GM21367 (cell line): ENCODE results near the gene ENGASE.
"Not testable (repeated sequence)": the region's sequence is repeated elsewhere in the genome, so short reads cannot be mapped to it uniquely, and the experiment has no call there.

Experiments used
- ATAC-seq: cut with Tn5 transposase; IDR thresholded peaks from one replicate; pipeline ENCODE4 v1.9.1; 2021; ENCODE audit not compliant: unreplicated experiment

The ENGASE gene

DNA sequence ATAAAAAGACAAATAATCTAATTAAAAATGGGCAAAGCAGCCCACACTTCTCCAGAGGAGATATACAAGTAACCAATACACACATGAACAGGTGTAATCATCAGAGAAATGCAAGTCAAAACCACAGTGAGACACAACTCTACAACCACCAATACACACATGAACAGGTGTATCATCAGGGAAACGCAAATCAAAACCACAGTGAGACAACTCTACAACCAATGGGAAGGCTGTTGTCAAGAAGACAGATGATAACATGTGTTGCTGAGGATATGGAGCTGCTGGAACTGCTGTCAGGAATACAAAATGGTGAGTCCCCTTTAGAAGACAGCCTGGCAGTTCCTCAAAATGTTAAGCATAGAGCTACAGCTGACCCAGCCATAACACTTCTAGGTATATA, 22.5 kb upstream of the ENGASE start:
- ATAC-seq: no peak

- no peak for ATAC-seq
These were observed 21.2 kb upstream of the ENGASE start for GRCh38 chr17:79053251-79053925.

- ATAC-seq: no peak
These were observed 20.2 kb upstream of the ENGASE start for GRCh38 chr17:79054200-79054960.

- no peak for ATAC-seq
These were observed 19.4 kb upstream of the ENGASE start for GRCh38 chr17:79055197-79055596.

DNA sequence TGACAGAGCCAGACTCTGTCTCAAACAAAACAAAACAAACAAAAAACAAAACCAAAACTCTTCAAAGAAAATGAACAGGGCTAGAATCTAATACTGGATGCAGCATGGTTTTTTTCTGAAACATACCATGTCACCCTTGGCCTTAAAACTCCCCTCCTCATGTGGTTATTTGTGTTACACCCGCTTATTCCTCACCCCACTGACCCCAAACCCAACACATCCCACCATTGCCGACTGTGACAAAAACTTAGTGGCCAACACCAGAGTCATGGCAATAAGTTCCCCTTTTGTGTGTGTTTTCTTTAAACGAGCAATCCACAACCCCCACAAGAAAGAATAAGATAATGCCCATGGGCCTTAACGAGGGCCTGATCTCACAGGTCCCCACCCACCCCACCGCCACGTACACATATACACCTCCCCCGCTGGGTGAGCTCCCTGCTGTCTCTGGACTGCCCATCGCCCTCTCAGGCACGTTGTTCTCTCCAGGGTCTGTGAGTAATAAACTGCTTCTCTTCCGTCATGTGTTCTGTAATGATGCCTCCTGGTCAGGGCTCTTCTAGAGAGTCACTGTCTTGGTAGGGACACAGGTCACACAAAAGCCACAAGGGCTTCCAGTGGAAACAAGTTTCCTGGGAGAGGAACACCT, 16.8 kb upstream of the ENGASE start:
- ATAC-seq: no peak

DNA sequence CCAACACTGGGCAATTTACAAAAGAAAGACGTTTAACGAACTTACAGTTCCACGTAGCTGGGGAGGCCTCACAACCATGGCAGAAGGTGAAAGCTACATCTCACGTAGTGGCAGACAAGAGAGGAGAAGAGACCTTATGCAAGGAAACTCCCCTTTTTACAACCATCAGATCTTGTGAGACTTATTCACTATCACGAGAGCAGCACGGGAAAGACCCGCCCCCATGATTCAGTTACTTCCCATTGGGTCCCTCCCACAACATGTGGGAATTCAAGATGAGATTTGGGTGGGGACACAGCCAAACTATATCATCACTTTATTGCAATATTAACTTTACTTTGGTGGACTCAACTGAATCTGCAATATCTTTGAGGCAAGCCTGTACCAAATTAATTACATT, 11.9 kb upstream of the ENGASE start:
- no peak for ATAC-seq

- no peak for ATAC-seq
These were observed 10.6 kb upstream of the ENGASE start for GRCh38 chr17:79064026-79064425.

DNA sequence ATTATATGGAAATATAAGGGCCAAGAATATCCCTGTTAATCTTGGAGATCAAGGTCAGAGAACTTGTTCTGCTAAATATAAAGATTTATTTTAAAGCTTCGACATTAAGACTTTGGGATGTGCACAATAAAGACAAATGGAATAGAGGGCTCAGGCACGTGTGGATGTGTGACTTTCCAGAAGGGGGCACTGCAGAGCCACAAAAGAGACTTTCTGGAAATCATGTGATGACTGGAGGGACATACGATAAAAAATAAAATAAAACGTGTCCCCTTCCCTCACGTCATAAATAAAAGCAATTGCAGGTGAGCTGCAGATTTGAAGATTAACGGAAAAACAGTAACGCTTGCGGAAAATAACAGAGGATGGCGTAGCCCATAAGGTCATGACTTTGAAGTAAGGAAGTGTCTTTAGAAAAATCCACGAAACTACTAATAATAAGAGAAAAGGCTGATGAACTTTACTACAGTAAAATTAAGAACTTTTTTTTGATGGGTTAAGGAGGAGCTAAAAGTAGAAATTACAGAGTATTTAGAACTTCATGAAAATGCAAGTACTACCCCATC, 9.4 kb upstream of the ENGASE start:
- no peak for ATAC-seq

GRCh38 chr17:79066963-79067362, 7.7 kb upstream of the ENGASE start:
- no peak for ATAC-seq

- ATAC-seq: no peak
These were observed 4.3 kb upstream of the ENGASE start for GRCh38 chr17:79070266-79070880.

DNA sequence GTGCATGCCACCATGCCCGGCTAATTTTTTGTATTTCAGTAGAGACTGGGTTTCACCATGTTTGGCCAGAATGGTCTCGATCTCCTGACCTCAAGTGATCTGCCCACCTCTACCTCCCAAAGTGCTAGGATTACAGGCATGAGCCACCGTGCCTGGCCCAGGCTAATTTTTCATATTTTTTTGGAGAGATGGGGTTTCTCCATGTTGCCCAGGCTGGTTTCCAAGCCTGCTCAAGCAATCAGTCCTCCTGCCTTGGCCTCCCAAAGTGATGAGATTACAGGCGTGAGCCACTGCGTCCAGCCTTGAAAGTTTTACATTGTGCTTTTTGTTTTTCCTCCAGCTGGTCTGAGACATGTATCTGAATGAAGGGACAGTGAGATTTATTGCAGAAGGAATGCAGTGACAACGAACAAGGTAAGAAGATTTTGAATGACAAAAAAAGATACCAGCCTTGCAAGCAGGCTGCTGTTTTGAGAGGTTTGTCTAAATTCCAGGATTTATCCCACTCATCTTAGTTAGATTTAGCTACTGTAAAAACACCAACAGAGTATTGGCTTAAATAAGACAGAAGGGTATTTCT, 3.4 kb upstream of the ENGASE start:
- no peak for ATAC-seq

DNA sequence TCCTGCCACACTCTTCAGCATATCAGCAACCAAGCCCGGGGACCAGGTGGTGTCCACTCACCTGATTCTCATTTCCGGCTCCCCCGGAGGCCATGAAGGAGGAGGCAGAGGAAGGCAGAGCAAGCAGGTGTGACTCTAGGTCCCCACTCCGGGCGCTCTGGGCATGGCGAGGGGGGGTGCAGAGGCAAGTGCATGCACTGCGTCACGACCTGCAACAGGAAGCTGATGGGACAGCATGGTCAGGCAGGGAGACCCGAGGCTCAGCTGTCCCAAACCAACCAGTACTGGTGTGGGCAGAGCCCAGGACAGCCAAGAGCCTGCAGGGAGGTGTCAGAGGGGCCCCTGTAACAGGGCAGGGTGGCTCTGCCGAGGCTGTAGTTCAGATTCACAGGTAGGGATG, 2.1 kb upstream of the ENGASE start:
- no peak for ATAC-seq

- ATAC-seq: no peak
These were observed 1.5 kb upstream of the ENGASE start for GRCh38 chr17:79073016-79073705.

DNA sequence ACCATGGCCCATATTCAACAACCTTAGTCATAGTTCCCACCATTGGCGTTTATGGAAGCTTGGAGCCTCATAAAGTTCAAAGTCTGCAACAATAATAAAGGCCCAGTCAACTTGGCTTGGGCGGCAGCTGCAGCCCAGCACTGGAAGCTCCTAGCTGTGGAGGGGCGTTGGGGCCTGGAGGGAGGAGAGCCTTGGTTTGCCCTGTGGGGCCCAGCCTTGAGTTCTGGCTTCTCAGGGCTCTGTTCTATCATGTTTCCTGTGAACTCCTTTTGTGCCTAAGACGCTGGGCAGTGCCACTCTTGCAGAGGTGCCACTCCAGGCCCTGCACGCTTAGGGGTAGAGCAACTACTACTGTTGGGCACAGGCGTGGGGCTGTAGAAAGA, 927 bp upstream of the ENGASE start:
- no peak for ATAC-seq

DNA sequence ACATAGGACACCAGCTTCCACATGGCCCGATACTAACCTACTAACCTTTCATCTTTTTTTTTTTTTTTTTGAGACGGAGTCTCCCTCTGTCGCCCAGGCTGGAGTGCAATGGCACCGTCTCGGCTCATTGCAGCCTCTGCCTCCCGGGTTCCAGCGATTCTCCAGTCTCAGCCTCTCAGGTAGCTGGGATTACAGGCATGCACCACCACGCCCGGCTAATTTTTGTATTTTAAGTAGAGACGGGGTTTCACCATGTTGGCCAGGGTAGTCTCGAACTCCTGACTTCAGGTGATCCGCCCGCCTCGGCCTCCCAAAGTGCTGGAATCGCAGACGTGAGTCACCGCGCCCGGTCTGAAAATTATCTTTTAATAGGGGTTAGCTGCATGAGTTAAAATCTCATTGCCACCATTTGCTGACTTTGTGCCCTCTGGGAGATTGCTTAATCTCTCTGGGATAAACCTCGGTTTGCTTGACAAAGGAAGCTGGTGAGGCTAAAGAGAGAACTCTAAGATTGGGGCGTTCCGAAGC, 439 bp upstream of the ENGASE start:
- ATAC-seq: not testable (repeated sequence)

DNA sequence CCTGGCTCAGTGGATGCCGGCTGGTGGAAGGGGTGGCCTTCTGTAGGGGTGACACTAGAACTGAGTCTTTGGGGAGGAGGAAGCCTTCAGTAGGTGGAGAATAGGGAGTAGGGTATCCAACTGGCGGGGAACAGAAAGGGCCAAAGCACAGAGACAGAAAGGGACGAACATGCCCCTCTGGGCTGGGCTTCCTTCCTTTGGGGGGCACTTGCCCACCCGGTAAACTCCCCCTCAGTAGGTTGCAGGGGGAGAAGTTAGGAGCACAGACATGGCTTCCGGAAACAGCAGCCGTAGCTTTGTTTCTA, 774 bp downstream of the ENGASE start:
- ATAC-seq: peak; percentile 9

DNA sequence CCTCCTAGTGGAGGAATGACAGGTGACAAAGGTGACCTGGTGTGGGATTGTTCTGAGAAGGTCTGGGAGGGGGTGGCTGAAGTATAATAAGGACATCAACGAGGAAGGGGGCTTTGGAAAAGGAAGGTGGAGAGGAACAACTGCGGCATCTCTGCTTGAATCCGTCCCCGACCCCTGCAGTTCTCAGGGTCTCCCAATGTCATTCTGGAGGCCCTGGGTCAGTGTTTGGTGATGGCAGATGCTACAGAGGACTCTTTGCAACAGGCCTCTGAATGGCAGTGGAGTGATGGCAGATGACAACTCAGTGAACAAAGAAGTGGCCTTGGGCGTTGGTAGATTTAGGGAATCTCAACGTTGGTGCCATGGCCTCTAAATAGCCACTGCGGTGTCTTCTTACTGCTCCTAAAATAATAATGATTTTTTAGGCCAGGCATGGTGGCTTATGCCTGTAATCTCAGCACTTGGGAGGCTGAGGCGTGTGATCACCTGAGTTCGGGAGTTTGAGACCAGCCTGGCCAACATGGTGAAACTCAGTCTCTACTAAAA, 1.3 kb downstream of the ENGASE start:
- ATAC-seq: no peak

DNA sequence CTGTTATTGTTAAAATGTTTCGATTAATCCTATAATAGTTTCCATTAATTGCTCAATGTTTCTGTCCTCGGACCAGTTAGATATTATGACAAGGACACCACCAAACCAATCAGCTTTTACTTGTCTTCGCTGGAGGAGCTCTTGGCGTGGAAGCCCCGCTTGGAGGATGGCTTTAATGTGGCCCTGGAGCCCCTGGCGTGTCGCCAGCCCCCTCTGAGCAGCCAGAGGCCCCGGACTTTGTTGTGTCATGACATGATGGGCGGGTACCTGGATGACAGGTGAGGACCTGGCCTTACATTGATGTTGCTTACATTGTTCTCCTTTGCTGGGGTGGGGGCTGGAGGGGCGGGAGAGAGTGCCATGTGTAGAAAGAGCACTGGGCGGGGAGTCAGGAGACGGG, 3.0 kb downstream of the ENGASE start:
- ATAC-seq: no peak

DNA sequence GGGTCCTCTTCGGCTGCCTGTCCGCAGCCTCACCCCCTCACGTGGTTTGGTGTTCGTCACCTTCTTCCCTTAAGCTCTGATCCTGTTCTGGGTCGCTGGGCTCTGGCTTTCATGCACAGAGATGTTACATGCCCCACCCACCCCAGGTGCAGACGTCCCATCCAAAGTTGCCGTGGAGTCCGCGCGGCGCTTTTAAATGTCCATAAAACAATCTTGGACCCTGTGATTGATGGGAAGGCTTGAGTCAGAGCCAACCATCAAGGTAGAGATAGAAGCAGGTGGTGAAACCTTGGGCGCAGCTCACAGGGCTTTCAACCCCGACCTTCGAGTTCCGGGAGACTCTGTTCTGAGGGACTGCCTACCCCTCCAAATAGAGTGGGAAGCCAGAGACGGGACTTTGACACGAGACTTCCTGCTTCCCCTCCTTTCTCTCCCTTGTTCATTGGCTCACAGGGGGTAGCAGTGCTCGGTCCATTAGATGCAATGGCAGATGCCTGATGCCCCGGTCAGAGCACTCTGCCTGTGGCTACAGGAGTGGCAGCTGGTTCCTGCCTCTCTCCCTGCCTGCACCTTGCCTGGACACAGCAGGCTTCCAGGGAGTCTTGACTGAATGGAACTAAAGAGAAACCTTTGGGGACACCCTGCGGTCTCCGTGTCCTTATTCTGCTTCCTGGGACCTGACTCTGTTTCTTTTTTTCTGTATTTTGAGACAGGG, 4.0 kb downstream of the ENGASE start:
- ATAC-seq: no peak
